Measurements from ENCODE around the gene DNM1. TPM values are rescaled to one million over a fixed set of nuclear protein-coding genes. Genes with fewer than 3 reads are reported as not detected.

DNM1 gene
- total and polyA plus RNA-seq, 2 experiments from 2014 or later: 36.0 to 42.0 TPM

DNA sequence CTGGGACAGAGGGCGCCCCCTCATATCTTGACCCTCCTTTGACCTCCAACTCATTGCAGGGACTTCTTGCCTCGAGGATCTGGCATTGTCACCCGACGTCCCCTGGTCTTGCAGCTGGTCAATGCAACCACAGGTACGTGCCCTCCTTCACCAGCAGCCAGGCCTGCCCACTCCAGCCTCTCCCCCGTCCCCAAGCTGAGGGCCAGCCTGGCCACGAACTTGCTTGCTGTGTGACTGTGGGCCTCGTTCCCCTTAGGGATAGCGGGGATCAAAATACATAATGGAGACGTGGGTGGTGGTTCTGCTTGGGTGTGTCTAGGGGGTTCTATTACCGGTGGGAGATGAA, 15.0 kb downstream of the DNM1 start (continued):
- TF ChIP-seq, protein P1, sequence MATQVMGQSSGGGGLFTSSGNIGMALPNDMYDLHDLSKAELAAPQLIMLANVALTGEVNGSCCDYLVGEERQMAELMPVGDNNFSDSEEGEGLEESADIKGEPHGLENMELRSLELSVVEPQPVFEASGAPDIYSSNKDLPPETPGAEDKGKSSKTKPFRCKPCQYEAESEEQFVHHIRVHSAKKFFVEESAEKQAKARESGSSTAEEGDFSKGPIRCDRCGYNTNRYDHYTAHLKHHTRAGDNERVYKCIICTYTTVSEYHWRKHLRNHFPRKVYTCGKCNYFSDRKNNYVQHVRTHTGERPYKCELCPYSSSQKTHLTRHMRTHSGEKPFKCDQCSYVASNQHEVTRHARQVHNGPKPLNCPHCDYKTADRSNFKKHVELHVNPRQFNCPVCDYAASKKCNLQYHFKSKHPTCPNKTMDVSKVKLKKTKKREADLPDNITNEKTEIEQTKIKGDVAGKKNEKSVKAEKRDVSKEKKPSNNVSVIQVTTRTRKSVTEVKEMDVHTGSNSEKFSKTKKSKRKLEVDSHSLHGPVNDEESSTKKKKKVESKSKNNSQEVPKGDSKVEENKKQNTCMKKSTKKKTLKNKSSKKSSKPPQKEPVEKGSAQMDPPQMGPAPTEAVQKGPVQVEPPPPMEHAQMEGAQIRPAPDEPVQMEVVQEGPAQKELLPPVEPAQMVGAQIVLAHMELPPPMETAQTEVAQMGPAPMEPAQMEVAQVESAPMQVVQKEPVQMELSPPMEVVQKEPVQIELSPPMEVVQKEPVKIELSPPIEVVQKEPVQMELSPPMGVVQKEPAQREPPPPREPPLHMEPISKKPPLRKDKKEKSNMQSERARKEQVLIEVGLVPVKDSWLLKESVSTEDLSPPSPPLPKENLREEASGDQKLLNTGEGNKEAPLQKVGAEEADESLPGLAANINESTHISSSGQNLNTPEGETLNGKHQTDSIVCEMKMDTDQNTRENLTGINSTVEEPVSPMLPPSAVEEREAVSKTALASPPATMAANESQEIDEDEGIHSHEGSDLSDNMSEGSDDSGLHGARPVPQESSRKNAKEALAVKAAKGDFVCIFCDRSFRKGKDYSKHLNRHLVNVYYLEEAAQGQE (IDR thresholded peaks at IDR 0.05; ENCODE audit: unreplicated experiment): no peak
- no peak for TF ChIP-seq POLR2AphosphoS5 (IDR thresholded peaks at IDR 0.05; ENCODE audit: low read depth)
- no peak for TF ChIP-seq EZH2 (IDR thresholded peaks at IDR 0.05; ENCODE audit: low read depth, unreplicated experiment)
- TF ChIP-seq, protein P2, sequence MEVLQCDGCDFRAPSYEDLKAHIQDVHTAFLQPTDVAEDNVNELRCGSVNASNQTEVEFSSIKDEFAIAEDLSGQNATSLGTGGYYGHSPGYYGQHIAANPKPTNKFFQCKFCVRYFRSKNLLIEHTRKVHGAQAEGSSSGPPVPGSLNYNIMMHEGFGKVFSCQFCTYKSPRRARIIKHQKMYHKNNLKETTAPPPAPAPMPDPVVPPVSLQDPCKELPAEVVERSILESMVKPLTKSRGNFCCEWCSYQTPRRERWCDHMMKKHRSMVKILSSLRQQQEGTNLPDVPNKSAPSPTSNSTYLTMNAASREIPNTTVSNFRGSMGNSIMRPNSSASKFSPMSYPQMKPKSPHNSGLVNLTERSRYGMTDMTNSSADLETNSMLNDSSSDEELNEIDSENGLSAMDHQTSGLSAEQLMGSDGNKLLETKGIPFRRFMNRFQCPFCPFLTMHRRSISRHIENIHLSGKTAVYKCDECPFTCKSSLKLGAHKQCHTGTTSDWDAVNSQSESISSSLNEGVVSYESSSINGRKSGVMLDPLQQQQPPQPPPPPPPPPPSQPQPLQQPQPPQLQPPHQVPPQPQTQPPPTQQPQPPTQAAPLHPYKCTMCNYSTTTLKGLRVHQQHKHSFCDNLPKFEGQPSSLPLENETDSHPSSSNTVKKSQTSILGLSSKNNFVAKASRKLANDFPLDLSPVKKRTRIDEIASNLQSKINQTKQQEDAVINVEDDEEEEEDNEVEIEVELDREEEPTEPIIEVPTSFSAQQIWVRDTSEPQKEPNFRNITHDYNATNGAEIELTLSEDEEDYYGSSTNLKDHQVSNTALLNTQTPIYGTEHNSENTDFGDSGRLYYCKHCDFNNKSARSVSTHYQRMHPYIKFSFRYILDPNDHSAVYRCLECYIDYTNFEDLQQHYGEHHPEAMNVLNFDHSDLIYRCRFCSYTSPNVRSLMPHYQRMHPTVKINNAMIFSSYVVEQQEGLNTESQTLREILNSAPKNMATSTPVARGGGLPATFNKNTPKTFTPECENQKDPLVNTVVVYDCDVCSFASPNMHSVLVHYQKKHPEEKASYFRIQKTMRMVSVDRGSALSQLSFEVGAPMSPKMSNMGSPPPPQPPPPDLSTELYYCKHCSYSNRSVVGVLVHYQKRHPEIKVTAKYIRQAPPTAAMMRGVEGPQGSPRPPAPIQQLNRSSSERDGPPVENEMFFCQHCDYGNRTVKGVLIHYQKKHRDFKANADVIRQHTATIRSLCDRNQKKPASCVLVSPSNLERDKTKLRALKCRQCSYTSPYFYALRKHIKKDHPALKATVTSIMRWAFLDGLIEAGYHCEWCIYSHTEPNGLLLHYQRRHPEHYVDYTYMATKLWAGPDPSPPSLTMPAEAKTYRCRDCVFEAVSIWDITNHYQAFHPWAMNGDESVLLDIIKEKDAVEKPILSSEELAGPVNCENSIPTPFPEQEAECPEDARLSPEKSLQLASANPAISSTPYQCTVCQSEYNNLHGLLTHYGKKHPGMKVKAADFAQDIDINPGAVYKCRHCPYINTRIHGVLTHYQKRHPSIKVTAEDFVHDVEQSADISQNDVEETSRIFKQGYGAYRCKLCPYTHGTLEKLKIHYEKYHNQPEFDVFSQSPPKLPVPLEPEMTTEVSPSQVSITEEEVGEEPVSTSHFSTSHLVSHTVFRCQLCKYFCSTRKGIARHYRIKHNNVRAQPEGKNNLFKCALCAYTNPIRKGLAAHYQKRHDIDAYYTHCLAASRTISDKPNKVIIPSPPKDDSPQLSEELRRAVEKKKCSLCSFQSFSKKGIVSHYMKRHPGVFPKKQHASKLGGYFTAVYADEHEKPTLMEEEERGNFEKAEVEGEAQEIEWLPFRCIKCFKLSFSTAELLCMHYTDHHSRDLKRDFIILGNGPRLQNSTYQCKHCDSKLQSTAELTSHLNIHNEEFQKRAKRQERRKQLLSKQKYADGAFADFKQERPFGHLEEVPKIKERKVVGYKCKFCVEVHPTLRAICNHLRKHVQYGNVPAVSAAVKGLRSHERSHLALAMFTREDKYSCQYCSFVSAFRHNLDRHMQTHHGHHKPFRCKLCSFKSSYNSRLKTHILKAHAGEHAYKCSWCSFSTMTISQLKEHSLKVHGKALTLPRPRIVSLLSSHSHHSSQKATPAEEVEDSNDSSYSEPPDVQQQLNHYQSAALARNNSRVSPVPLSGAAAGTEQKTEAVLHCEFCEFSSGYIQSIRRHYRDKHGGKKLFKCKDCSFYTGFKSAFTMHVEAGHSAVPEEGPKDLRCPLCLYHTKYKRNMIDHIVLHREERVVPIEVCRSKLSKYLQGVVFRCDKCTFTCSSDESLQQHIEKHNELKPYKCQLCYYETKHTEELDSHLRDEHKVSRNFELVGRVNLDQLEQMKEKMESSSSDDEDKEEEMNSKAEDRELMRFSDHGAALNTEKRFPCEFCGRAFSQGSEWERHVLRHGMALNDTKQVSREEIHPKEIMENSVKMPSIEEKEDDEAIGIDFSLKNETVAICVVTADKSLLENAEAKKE (CRISPR knock-in tag; IDR thresholded peaks at IDR 0.05): no peak
- TF ChIP-seq JUNB (IDR thresholded peaks at IDR 0.05; ENCODE audit: unreplicated experiment): no peak
- no peak for TF ChIP-seq ZNF331 (CRISPR knock-in tag; IDR thresholded peaks at IDR 0.05; ENCODE audit: low read depth)

All from GM23338 (cell line).